Smooth muscle cell (in vitro differentiated cells): ENCODE results near the gene S100A4. TPM values are rescaled to one million over a fixed set of nuclear protein-coding genes. Genes with fewer than 3 reads are reported as not detected.
A peak's percentile ranks its signal among the peaks of the same experiment; 100 is the strongest.

ENCODE experiments used
- DNase-seq: peaks from one replicate; lab custom pipeline; 2025; ENCODE audit not compliant: unreplicated experiment; lab: John Stamatoyannopoulos, UW
- H2AFZ ChIP-seq: fragments of 200-600 bp; sonication (generic); 2 replicates; pipeline ENCODE4 v1.6.0; 2016; ENCODE audit warnings: antibody characterized with exemption, low read depth, mild to moderate bottlenecking
- H3F3A ChIP-seq: fragments of 200-600 bp; sonication (generic); 2 replicates; pipeline ENCODE4 v1.6.0; 2017; ENCODE audit warnings: antibody characterized with exemption, low read depth
- H3K27ac ChIP-seq: fragments of 200-600 bp; sonication (generic); 2 replicates; pipeline ENCODE4 v1.5.1; 2016; ENCODE audit warnings: low read depth, mild to moderate bottlenecking
- H3K27me3 ChIP-seq: fragments of 200-600 bp; sonication (generic); 2 replicates; pipeline ENCODE4 v1.6.1; 2016; ENCODE audit warnings: low read depth, mild to moderate bottlenecking
- H3K36me3 ChIP-seq: fragments of 200-600 bp; sonication (generic); 2 replicates; pipeline ENCODE4 v1.5.1; 2016; ENCODE audit warnings: low read depth
- H3K4me1 ChIP-seq: fragments of 200-600 bp; sonication (generic); 2 replicates; pipeline ENCODE4 v1.5.1; 2016; ENCODE audit warnings: low read depth
- H3K4me2 ChIP-seq: fragments of 200-600 bp; sonication (generic); 2 replicates; pipeline ENCODE4 v1.6.0; 2016; ENCODE audit warnings: mild to moderate bottlenecking
- H3K4me3 ChIP-seq: fragments of 200-600 bp; sonication (generic); 2 replicates; pipeline ENCODE4 v1.5.1; 2016; ENCODE audit warnings: mild to moderate bottlenecking
- H3K79me2 ChIP-seq: fragments of 200-600 bp; sonication (generic); 2 replicates; pipeline ENCODE4 v1.6.0; 2016; ENCODE audit warnings: low read depth, mild to moderate bottlenecking
- H3K9ac ChIP-seq: fragments of 200-600 bp; sonication (generic); 2 replicates; pipeline ENCODE4 v1.6.0; 2016; ENCODE audit warnings: low read depth
- H3K9me3 ChIP-seq: fragments of 200-600 bp; sonication (generic); replicated peaks from 2 replicates; pipeline ENCODE4 v1.5.1; 2016; ENCODE audit warnings: low read depth
- H4K20me1 ChIP-seq: fragments of 200-600 bp; sonication (generic); 2 replicates; pipeline ENCODE4 v1.6.0; 2016; ENCODE audit warnings: low read depth
- WGBS: methylation state at CpG from one replicate; pipeline ENCODE4 v1.1.7; 2016; ENCODE audit warnings: low lambda C conversion rate; 5-methylcytosine and 5-hydroxymethylcytosine counted together
- polyA plus RNA-seq: library from polyadenylated mRNA; unstranded; fragments of >200 nt; fragmentation: Nextera tagmentation; extraction: Ambion mirVana; gene quantifications from 2 replicates; pipeline ENCODE4 v1.2.1, GENCODE V29; 2016
- total RNA-seq: library from RNA; depleted of rRNA; stranded (reverse); fragments of >200 nt; gene quantifications from 2 replicates; pipeline ENCODE4 v1.2.3, GENCODE V29; 2014
- TF ChIP-seq, protein P1 (sequence below): fragments of 200-600 bp; sonication (generic); IDR thresholded peaks from 2 replicates; pipeline ENCODE4 v1.5.1; 2017; ENCODE audit warnings: borderline replicate concordance, mild to moderate bottlenecking, antibody characterized with exemption; ENCODE audit not compliant: insufficient read depth, poor library complexity, severe bottlenecking

S100A4 gene
- total and polyA plus RNA-seq, 2 experiments from 2014 or later, result 1,222 to 1,802 TPM

DNA sequence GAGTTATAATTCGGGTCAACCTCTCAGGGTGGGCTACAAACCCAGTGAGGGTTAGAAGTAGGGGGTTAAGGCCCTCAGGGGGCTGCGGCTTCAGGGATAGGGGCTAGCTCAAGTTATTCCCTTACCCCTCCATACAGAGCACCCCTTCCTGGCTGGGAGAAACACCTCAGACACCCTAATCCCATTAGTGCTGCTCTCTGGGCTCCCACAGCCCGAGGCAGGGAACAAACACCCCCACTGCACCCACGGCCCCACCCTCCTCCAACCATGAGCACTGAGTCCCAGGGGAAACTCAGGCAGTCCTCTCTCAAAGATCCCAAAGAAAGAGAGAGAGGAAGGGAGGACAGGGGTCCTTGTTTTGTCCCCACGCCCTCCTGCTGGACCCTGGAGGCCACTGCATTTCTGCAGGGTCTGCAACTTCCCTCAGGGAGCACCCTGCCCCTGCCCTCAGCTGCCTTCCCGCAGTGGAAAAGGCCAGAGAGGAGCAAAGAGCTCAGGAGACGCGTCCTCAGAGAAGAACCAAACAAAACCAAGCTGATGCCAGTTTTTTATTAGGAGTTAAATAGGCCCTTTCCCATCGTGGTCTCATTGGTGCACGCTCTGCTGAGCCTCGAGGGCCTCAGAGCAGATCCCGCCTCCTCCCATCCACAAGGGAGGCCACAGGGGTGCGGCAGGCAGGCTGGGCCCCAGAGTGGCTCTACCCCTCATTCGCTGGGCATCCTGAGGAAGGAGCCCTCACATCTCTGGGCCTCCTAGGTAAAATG is 1.4 kb upstream of the S100A4 start:
- Histone ChIP-seq H3K4me2 (peak overlapping the region; percentile 84), H3K27me3 (no peaks in the 10 kb centered on the region), H3F3A (peaks cover 8% of the 10 kb centered on the region), H3K27ac (peak overlapping the region; percentile 93), H2AFZ (no peak overlapping the region), H3K9me3 (no peaks in the 10 kb centered on the region), H3K4me1 (peaks cover 46% of the 10 kb centered on the region), H3K79me2 (no peaks in the 10 kb centered on the region), H4K20me1 (no peaks in the 10 kb centered on the region), H3K4me3 (no peak overlapping the region), H3K9ac (no peak overlapping the region), H3K36me3 (no peaks in the 10 kb centered on the region)
- 58% methylated on average over 13 of the region's 14 CpGs for WGBS
- TF ChIP-seq, protein P1, sequence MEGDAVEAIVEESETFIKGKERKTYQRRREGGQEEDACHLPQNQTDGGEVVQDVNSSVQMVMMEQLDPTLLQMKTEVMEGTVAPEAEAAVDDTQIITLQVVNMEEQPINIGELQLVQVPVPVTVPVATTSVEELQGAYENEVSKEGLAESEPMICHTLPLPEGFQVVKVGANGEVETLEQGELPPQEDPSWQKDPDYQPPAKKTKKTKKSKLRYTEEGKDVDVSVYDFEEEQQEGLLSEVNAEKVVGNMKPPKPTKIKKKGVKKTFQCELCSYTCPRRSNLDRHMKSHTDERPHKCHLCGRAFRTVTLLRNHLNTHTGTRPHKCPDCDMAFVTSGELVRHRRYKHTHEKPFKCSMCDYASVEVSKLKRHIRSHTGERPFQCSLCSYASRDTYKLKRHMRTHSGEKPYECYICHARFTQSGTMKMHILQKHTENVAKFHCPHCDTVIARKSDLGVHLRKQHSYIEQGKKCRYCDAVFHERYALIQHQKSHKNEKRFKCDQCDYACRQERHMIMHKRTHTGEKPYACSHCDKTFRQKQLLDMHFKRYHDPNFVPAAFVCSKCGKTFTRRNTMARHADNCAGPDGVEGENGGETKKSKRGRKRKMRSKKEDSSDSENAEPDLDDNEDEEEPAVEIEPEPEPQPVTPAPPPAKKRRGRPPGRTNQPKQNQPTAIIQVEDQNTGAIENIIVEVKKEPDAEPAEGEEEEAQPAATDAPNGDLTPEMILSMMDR, result no peak
- no peak for DNase-seq

DNA sequence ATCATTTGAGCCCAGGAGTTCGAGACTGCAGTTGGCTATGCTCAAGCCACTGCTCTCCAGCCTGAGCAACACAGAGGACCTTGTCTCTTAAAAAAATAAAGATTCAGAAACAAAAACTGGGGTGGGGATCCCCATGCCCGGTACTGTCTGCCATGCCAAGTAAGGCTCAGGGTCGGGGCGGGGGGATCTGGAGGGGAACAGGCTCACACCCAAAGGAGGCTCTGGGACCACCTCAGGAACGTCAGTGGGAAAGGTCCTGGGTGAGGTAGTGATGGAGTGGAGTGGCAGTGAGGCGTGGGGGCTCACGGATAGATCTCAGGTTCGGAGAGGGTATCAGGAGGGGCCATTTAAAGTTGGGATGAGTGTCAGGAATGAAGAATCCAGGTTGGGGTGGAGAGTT is 765 bp upstream of the S100A4 start:
- H3K27me3 ChIP-seq, result no peaks in the 10 kb centered on the region
- peak overlapping the region; percentile 39 for H3K4me3 ChIP-seq
- H2AFZ ChIP-seq, result no peak overlapping the region
- H3K27ac ChIP-seq, result peak overlapping the region; percentile 93
- H3K4me2 ChIP-seq, result peak overlapping the region; percentile 84
- TF ChIP-seq, protein P1, result no peak
- H3K4me1 ChIP-seq, result peaks cover 46% of the 10 kb centered on the region
- H3K79me2 ChIP-seq, result no peaks in the 10 kb centered on the region
- H3K9me3 ChIP-seq, result no peaks in the 10 kb centered on the region
- H3F3A ChIP-seq, result peaks cover 8% of the 10 kb centered on the region
- no peak overlapping the region for H3K9ac ChIP-seq
- no peaks in the 10 kb centered on the region for H4K20me1 ChIP-seq
- 94% methylated on average over 8 of the region's 8 CpGs for WGBS
- no peak for DNase-seq
- no peaks in the 10 kb centered on the region for H3K36me3 ChIP-seq

DNA sequence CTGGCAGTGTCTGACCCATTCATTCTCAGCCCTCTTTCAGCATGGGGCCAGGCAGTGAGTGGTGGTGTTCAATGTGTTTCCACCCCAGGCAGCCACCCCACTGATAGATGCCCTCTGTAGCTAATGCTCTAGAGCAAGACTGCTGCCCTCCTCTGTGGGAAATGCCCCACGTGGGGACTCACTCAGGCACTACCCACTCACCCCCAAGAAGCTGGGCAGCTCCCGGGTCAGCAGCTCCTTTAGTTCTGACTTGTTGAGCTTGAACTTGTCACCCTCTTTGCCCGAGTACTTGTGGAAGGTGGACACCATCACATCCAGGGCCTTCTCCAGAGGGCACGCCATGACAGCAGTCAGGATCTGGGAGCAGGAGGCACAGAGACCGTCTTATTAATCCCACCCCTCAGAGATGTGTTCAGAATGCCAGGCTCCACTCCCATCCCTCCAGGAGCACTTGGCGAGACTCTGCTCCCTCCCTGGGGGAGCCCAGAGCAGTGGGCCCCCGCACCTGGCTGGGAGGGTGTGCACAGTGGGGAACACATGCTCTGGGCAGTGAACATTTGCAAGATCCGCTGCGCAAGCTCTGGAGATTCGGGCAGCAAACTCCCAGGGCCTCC is 1.0 kb downstream of the S100A4 start:
- Histone ChIP-seq H3F3A (peaks cover 8% of the 10 kb centered on the region), H3K36me3 (no peaks in the 10 kb centered on the region), H3K27me3 (no peaks in the 10 kb centered on the region), H3K4me3 (peak overlapping the region; percentile 39), H3K79me2 (no peaks in the 10 kb centered on the region), H2AFZ (no peak overlapping the region), H3K4me2 (peak overlapping the region; percentile 84), H3K27ac (peak overlapping the region; percentile 93), H3K9ac (peak overlapping the region; percentile 51), H4K20me1 (no peaks in the 10 kb centered on the region), H3K4me1 (peaks cover 46% of the 10 kb centered on the region), H3K9me3 (no peaks in the 10 kb centered on the region)
- TF ChIP-seq, protein P1, result no peak
- no peak for DNase-seq
- 35% methylated on average over 10 of the region's 10 CpGs for WGBS
